H1 (cell line): ENCODE results near the gene NR4A2. TPM values are rescaled to one million over a fixed set of nuclear protein-coding genes. Genes with fewer than 3 reads are reported as not detected.

ENCODE experiments used
- BCL11A ChIP-seq, 2 experiments: IDR thresholded peaks; one replicate each; pipeline ENCODE4 v1.6.1; 2011; ENCODE audit warnings: low read depth in 2 of 2, low read length in 2 of 2, mild to moderate bottlenecking in 2 of 2
- CEBPB ChIP-seq: IDR thresholded peaks from 2 replicates; pipeline ENCODE4 v1.6.1; 2012; ENCODE audit warnings: low read depth, low read length
- CREB1 ChIP-seq: IDR thresholded peaks from 2 replicates; pipeline ENCODE4 v1.6.1; 2012; ENCODE audit warnings: inconsistent platforms
- CTBP2 ChIP-seq: IDR thresholded peaks from 2 replicates; pipeline ENCODE4 v1.7.0; 2011; ENCODE audit warnings: borderline replicate concordance, mild to moderate bottlenecking, moderate library complexity, mixed read lengths, low read length; ENCODE audit not compliant: insufficient read depth, insufficient read length
- JUN ChIP-seq: IDR thresholded peaks from 2 replicates; pipeline ENCODE4 v1.6.1; 2011; ENCODE audit warnings: low read depth, mild to moderate bottlenecking, improper control_type of control experiment, low read length
- NANOG ChIP-seq: IDR thresholded peaks from 2 replicates; pipeline ENCODE4 v1.6.1; 2011; ENCODE audit warnings: low read length, low read depth, mild to moderate bottlenecking, inconsistent platforms; ENCODE audit not compliant: insufficient read depth, poor library complexity, severe bottlenecking
- NRF1 ChIP-seq: IDR thresholded peaks from 2 replicates; pipeline ENCODE4 v1.6.1; 2011; ENCODE audit warnings: mild to moderate bottlenecking, low read depth, low read length, improper control_type of control experiment
- POU5F1 ChIP-seq: IDR thresholded peaks from 2 replicates; pipeline ENCODE4 v1.6.1; 2011; ENCODE audit warnings: low read depth, mild to moderate bottlenecking, low read length, moderate library complexity
- RAD21 ChIP-seq, 2 experiments: IDR thresholded peaks in 1 of 2; conservative IDR thresholded peaks in 1 of 2; 2 replicates each; pipeline ENCODE4 v1.6.1; 2011; ENCODE audit warnings: low read depth in 2 of 2, low read length in 2 of 2, improper control_type of control experiment in 1 of 2, inconsistent platforms in 1 of 2, mild to moderate bottlenecking in 1 of 2, moderate library complexity in 1 of 2
- RBBP5 ChIP-seq: IDR thresholded peaks from 2 replicates; pipeline ENCODE4 v1.7.1; 2012; ENCODE audit warnings: low read depth, mild to moderate bottlenecking, inconsistent platforms, low read length, moderate library complexity, borderline replicate concordance
- RNF2 ChIP-seq: fragments of 200-900, 300-1000 bp; sonication (generic); IDR thresholded peaks from 2 replicates; pipeline ENCODE4 v1.7.1; 2016; ENCODE audit warnings: borderline replicate concordance, low read depth, mild to moderate bottlenecking, antibody characterized with exemption, low read length; ENCODE audit not compliant: poor library complexity, severe bottlenecking; ENCODE audit errors: missing control alignments
- SIN3A ChIP-seq, 2 experiments: IDR thresholded peaks in 1 of 2; conservative IDR thresholded peaks in 1 of 2; 2 replicates each; pipeline ENCODE4 v1.6.1; 2011 to 2012; ENCODE audit warnings: low read length in 2 of 2, improper control_type of control experiment in 1 of 2, low read depth in 1 of 2, mild to moderate bottlenecking in 1 of 2
- SRF ChIP-seq: IDR thresholded peaks from 2 replicates; pipeline ENCODE4 v1.6.1; 2011; ENCODE audit warnings: mild to moderate bottlenecking, low read depth, low read length, moderate library complexity
- SUZ12 ChIP-seq: fragments of 200-600 bp; sonication (generic); IDR thresholded peaks from 2 replicates; pipeline ENCODE4 v1.6.1; 2012; ENCODE audit warnings: mild to moderate bottlenecking, inconsistent platforms, low read length, moderate library complexity, mixed read lengths
- TCF12 ChIP-seq: IDR thresholded peaks from 2 replicates; pipeline ENCODE4 v1.6.1; 2011; ENCODE audit warnings: low read depth, mild to moderate bottlenecking, low read length
- TEAD4 ChIP-seq: IDR thresholded peaks from 2 replicates; pipeline ENCODE4 v1.6.1; 2012; ENCODE audit warnings: low read depth, low read length, inconsistent platforms, mixed read lengths
- polyA plus RNA-seq, 7 experiments: library from polyadenylated mRNA; depleted of rRNA in 3 of 7; stranded (reverse) in 5 of 7; unstranded in 2 of 7; fragments of >200 nt in 5 of 7; fragments of 200-250 nt in 2 of 7; gene quantifications; 1 replicate in 5 of 7; 2 replicates in 1 of 7; 4 replicates in 1 of 7; pipeline versions ENCODE4 v1.2.1 to v1.2.3, GENCODE V29; 2011 to 2013; ENCODE audit warnings: missing spikeins in 2 of 7, mixed read lengths in 2 of 7
- total RNA-seq: library from RNA; stranded (reverse); fragmentation: NEBNext Ultra II Directional; extraction: Animal tissue kit (Norgen Biotek cat#: 25700); gene quantifications from 2 replicates; pipeline ENCODE4 v1.2.1, GENCODE V29; 2021
- TF ChIP-seq, protein P1 (sequence below): IDR thresholded peaks from 2 replicates; pipeline ENCODE4 v1.6.1; 2012; ENCODE audit warnings: inconsistent platforms
- TF ChIP-seq, protein P2 (sequence below): IDR thresholded peaks from 2 replicates; pipeline ENCODE4 v1.6.1; 2012; ENCODE audit warnings: low read length, inconsistent platforms

The NR4A2 gene
- total and polyA plus RNA-seq, 2 of the 8 experiments (the other 6 are each of a cell fraction or from before 2014, with no cell fraction given) = 0.15 to 1.7 TPM

DNA sequence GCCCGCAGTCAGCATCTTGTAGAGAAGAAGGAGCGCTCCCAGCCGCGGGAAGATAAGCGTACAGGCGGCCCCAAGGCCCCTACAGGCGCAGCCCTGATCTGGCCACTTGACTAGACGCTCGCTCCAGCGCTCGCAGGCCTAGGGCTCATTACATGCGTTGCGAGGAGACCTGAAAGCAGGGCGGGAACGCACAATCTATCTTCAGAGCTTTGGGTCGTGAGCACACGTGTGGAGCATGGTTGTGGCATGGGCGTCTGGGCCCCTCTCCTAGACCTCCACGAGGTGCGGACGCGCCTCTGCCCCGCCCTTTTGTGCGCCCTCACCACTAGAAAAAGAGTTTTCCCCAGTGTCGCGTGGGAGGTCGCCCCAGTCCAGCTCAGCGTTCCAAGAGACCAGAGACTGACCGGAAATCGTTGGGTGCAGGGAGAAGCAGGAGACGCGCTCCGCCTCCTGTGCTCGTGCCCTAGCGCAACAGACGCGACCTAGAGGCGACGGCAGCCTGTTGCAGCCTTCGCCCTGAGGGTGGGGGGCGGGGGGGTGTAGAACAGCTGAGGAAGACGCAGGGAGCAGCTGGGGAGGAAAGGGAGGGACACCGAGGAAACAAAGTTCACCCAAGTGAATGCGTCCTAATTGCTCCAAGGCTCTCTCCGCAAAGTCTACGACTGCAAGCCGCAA, 12.6 kb downstream of the NR4A2 start (continued):
- TF ChIP-seq, protein P1, sequence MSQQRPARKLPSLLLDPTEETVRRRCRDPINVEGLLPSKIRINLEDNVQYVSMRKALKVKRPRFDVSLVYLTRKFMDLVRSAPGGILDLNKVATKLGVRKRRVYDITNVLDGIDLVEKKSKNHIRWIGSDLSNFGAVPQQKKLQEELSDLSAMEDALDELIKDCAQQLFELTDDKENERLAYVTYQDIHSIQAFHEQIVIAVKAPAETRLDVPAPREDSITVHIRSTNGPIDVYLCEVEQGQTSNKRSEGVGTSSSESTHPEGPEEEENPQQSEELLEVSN = peak; percentile 99
- 0 out of 2 replicates have a peak, but pooled peaks have one; percentile 27 for TF ChIP-seq TCF12
- no peak for TF ChIP-seq NRF1
- TF ChIP-seq CEBPB = no peak
- peak; percentile 22; the same call in 1 of the 2 replicates for TF ChIP-seq TEAD4
- TF ChIP-seq CREB1 = peak; percentile 75
- TF ChIP-seq SIN3A (conservative IDR thresholded peaks at IDR 0.05 in 1 of 2, IDR thresholded peaks at IDR 0.05 in 1 of 2; ENCODE audit: low read depth in 1 of 2, low read length in 2 of 2) = 0 out of 4 replicates have a peak, but pooled peaks of 1 of the 2 experiments have one; percentile 28
- no peak for TF ChIP-seq POU5F1
- TF ChIP-seq NANOG = peak; percentile 38
- no peak for TF ChIP-seq BCL11A (IDR thresholded peaks at IDR 0.05; ENCODE audit: low read depth in 2 of 2, low read length in 2 of 2)
- TF ChIP-seq RAD21 (IDR thresholded peaks at IDR 0.05 in 1 of 2, conservative IDR thresholded peaks at IDR 0.05 in 1 of 2; ENCODE audit: low read depth in 2 of 2, low read length in 2 of 2) = peak; percentile 35 to 38; a peak in 3 of 4 replicates
- no peak for TF ChIP-seq SRF
- no peak for TF ChIP-seq JUN
- TF ChIP-seq RNF2 = no peak
- TF ChIP-seq RBBP5 = peak; percentile 84
- TF ChIP-seq, protein P2, sequence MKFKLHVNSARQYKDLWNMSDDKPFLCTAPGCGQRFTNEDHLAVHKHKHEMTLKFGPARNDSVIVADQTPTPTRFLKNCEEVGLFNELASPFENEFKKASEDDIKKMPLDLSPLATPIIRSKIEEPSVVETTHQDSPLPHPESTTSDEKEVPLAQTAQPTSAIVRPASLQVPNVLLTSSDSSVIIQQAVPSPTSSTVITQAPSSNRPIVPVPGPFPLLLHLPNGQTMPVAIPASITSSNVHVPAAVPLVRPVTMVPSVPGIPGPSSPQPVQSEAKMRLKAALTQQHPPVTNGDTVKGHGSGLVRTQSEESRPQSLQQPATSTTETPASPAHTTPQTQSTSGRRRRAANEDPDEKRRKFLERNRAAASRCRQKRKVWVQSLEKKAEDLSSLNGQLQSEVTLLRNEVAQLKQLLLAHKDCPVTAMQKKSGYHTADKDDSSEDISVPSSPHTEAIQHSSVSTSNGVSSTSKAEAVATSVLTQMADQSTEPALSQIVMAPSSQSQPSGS = no peak
- TF ChIP-seq SUZ12 = peak; percentile 38; the same call in 1 of the 2 replicates
- TF ChIP-seq CTBP2 = no peak
